Activated CD8-positive, alpha-beta T cell treated with anti-CD3 and anti-CD28 coated beads, Interleukin-2, amount 10 ng/mL, durations not matched to agents 7 days and 5 days (primary cell): Measurements from ENCODE around the gene RASGRF1. TPM values are rescaled to one million over a fixed set of nuclear protein-coding genes. Genes with fewer than 3 reads are reported as not detected.

Experiments used
- ATAC-seq: fragments of 150-1000 bp; cut with Tn5 transposase; one replicate; pipeline ENCODE4 v1.10.0; 2021; ENCODE audit warnings: moderate library complexity
- CTCF ChIA-PET: fragments of 350-600 bp; sonication (Branson Sonifier 250); formaldehyde crosslinking; loops from one replicate; lab custom pipeline; 2021; ENCODE audit warnings: antibody characterized with exemption; lab: Charles Lee
- POLR2A ChIA-PET: fragments of 350-600 bp; sonication (Branson Sonifier 250); formaldehyde crosslinking; loops from one replicate; lab custom pipeline; 2021; ENCODE audit warnings: antibody characterized with exemption; lab: Charles Lee
- DNase-seq: peaks from one replicate; pipeline ENCODE4 v3.0.0-alpha.2; 2020
- H3K27ac Mint-ChIP-seq: one replicate; pipeline ENCODE4 v1.8.0; 2021; ENCODE audit warnings: mild to moderate bottlenecking, mixed read lengths
- H3K27me3 Mint-ChIP-seq: one replicate; pipeline ENCODE4 v1.8.0; 2021; ENCODE audit warnings: low read depth, mixed read lengths
- H3K36me3 Mint-ChIP-seq: one replicate; pipeline ENCODE4 v1.8.0; 2021; ENCODE audit warnings: low read depth, mixed read lengths
- H3K4me1 Mint-ChIP-seq: one replicate; pipeline ENCODE4 v1.8.0; 2021; ENCODE audit warnings: low read depth, mixed read lengths
- H3K4me3 Mint-ChIP-seq: one replicate; pipeline ENCODE4 v1.8.0; 2021; ENCODE audit warnings: mild to moderate bottlenecking, mixed read lengths
- H3K9me3 Mint-ChIP-seq: one replicate; pipeline ENCODE4 v1.8.0; 2022; ENCODE audit warnings: mixed read lengths; ENCODE audit not compliant: insufficient read depth
- total RNA-seq, 2 experiments: library from RNA; stranded (reverse); gene quantifications; one replicate each; pipeline ENCODE4 v1.2.3, GENCODE V29; 2021

Gene RASGRF1
- total RNA-seq, 2 experiments from 2014 or later = not detected

DNA sequence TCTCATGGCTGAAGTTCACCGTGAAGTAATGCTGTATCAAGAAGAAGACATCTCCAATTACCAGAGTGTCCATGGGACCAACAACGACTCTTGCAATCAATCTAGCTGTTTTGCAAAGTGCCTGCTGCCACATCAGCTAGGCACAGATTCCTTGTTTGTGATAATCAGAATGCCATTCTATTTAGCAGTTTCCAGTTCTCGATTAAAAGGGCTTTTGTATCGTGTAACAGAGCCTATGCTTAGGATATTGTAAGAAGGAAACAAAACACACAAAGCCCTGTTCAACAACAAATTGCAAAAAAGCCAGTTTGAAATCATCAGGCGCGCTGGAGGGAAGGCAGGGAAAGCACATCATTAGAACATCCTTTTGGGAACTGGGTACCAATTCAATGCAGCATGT lies 26.1 kb downstream of the RASGRF1 start:
- POLR2A ChIA-PET = no interaction called here
- no peak for ATAC-seq

DNA sequence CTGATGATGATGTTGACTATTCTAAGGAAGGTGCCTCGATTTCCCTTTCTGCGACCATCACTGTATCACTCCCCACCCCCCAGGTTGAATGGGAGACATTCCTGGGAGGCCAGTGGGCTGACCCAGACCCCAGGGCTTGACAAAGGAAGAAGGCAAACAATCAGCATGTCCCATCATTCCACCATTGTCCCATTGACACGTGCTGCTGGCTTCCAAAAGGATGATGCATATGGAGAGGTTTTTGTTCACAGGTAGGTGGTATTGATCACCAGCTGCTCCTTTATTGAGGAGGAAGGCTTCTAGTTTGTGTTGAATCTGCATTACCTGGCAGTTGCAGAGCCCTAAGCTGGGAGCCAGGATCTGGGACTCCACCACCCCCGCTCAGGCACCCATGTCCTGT lies 30.4 kb downstream of the RASGRF1 start:
- DNase-seq (no peak), ATAC-seq (no peak)
- Mint-ChIP-seq H3K9me3 (no peaks in the 10 kb centered on the region), H3K36me3 (no peaks in the 10 kb centered on the region), H3K4me1 (no peaks in the 10 kb centered on the region), H3K27me3 (peaks cover 5% of the 10 kb centered on the region), H3K4me3 (no peak overlapping the region), H3K27ac (no peak overlapping the region)
- POLR2A ChIA-PET = no interaction called here
- CTCF ChIA-PET = no interaction called here

More for the DNA sequence above, 26.1 kb downstream of the RASGRF1 start:
- no peak overlapping the region for H3K4me3 Mint-ChIP-seq
- H3K27ac Mint-ChIP-seq = no peak overlapping the region
- H3K4me1 Mint-ChIP-seq = no peaks in the 10 kb centered on the region
- CTCF ChIA-PET = no interaction called here
- H3K9me3 Mint-ChIP-seq = no peaks in the 10 kb centered on the region
- peaks cover 3% of the 10 kb centered on the region for H3K27me3 Mint-ChIP-seq
- DNase-seq = no peak
- H3K36me3 Mint-ChIP-seq = no peaks in the 10 kb centered on the region

DNA sequence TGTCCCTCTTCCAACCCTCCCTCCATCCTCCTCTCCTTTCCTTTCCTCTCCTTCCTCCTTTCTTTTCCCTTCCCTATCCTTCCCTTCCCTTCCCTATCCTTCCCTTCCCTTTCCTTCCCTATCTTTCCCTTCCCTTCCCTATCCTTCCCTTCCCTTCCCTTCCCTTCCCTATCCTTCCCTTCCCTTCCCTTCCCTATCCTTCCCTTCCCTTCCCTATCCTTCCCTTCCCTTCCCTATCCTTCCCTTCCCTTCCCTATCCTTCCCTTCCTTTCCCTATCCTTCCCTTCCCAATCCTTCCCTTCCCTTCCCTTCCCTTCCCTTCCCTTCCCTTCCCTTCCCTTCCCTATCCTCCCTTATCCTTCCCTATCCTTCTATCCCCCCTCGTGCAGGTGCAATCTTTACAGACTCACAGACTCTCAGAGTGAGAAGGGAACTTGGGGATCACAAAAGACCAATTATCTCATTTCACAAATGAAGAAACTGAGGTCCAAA lies 31.5 kb downstream of the RASGRF1 start:
- no peak overlapping the region for H3K27ac Mint-ChIP-seq

DNA sequence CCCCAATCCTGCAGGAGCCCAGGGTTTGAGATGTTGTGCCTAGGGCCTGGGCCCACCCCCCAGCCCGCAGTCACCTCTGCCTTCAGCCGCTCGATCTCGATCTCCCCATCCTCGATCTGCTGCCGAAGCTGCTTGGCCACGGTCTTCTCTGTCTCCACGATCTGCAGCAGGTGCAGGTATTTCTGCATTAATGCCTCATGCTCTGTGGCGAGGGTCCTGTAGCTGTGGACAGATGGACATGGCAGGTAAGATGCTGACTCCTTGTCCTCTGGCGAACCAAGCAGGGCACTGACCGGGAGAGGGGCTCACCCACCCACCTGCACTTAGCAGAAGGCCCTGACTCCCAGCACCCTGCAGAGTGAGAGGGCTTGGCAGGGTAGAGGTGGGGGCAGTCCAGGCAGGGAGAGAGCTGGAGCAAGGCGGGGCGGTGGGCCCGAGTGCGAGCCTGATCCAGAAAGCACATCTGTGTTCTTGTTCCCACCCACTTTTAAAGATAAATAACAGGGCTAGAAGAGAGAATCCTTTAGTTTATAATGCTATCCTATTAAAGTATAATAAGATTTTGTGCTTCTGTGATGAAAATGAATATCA lies 32.2 kb downstream of the RASGRF1 start:
- Mint-ChIP-seq H3K4me3 (no peak overlapping the region), H3K4me1 (no peaks in the 10 kb centered on the region), H3K36me3 (no peaks in the 10 kb centered on the region), H3K27ac (no peak overlapping the region), H3K9me3 (no peaks in the 10 kb centered on the region), H3K27me3 (peaks cover 8% of the 10 kb centered on the region)
- DNase-seq = no peak
- CTCF ChIA-PET = no interaction called here
- POLR2A ChIA-PET = no interaction called here
- ATAC-seq = no peak

More for the DNA sequence above, 31.5 kb downstream of the RASGRF1 start:
- DNase-seq (no peak), ATAC-seq (no peak)
- Mint-ChIP-seq H3K4me3 (no peak overlapping the region), H3K9me3 (no peaks in the 10 kb centered on the region), H3K27me3 (peaks cover 5% of the 10 kb centered on the region), H3K4me1 (no peaks in the 10 kb centered on the region), H3K36me3 (no peaks in the 10 kb centered on the region)
- POLR2A ChIA-PET = no interaction called here
- CTCF ChIA-PET = no interaction called here

DNA sequence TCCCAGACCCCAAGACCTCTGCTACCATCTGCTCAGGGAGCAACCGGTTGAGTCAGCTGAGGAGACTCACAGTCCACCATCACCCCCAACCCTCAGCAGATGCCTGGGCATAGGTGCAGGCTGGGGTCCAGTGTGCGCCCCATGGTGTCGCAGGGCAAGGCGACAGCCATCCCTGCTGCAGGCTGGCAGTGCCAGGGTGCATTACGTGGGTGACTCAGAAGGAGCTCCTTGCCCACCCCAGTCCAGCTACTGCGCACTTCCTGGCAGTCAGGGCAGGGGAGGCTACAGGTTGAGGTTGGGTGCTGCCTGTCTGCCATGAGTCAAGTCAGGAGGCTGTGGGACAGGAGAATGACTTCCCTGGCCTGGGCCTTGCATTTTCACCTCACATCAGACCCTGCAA lies 33.5 kb downstream of the RASGRF1 start:
- H3K4me3 Mint-ChIP-seq = no peak overlapping the region
- ChIA-PET POLR2A (no interaction called here), CTCF (interaction anchor here (0.9 kb wide), 1 partner anchor 127 kb away, joined by 3 read pairs; no protein-coding TSS in a partner anchor)
- H3K27ac Mint-ChIP-seq = no peak overlapping the region
- ATAC-seq = no peak
- peaks cover 5% of the 10 kb centered on the region for H3K27me3 Mint-ChIP-seq
- no peak for DNase-seq
- H3K36me3 Mint-ChIP-seq = no peaks in the 10 kb centered on the region
- no peaks in the 10 kb centered on the region for H3K9me3 Mint-ChIP-seq
- no peaks in the 10 kb centered on the region for H3K4me1 Mint-ChIP-seq

DNA sequence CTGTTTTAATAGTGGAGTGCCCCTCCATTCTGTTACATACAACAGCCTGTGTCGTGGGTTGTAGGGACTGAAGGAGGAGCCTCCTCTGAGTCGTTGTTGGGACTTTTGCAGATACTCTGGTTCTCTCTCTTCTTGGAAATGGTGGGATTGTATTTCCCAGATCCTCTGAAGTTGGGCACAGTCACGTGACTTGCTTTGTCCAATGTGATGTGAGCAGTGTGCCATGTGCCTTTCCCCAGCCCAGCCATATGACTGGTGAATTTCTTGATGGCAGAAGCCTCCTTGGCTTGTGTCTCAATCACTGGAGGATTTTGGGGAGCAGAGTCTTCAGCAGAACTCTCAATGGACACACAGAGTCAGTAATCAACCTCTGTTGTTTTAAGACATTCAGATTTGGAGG lies 36.2 kb downstream of the RASGRF1 start:
- CTCF ChIA-PET = no interaction called here
- no peak overlapping the region for H3K4me3 Mint-ChIP-seq
- H3K36me3 Mint-ChIP-seq = no peaks in the 10 kb centered on the region

DNA sequence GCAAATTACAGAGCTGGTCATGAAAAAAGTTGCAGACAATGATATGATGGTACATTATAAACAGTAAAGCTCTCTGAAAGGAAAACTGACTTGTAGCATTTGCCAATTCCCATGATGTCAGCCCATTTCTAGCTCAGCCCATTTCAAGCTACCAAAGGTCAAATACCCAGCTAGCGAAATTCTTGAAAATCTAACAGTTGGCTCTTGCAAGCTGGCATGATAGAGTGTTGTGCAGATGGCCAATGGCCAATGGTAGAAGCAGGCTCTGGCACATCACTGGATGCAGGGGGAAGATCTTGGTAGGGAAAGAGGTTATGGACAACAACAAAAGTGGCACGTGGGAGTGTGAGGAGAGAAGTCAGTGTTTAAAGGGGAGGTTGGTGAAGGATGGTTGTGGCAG lies 36.7 kb downstream of the RASGRF1 start:
- POLR2A ChIA-PET = no interaction called here
- ATAC-seq (no peak), DNase-seq (no peak)
- Mint-ChIP-seq H3K27me3 (peaks cover 5% of the 10 kb centered on the region), H3K4me3 (no peak overlapping the region), H3K9me3 (no peaks in the 10 kb centered on the region), H3K27ac (no peak overlapping the region), H3K4me1 (no peaks in the 10 kb centered on the region), H3K36me3 (no peaks in the 10 kb centered on the region)
- CTCF ChIA-PET = no interaction called here

More for the DNA sequence above, 36.2 kb downstream of the RASGRF1 start:
- no peaks in the 10 kb centered on the region for H3K9me3 Mint-ChIP-seq
- ATAC-seq (no peak), DNase-seq (no peak)
- no peaks in the 10 kb centered on the region for H3K4me1 Mint-ChIP-seq
- POLR2A ChIA-PET = no interaction called here
- peaks cover 5% of the 10 kb centered on the region for H3K27me3 Mint-ChIP-seq
- no peak overlapping the region for H3K27ac Mint-ChIP-seq

DNA sequence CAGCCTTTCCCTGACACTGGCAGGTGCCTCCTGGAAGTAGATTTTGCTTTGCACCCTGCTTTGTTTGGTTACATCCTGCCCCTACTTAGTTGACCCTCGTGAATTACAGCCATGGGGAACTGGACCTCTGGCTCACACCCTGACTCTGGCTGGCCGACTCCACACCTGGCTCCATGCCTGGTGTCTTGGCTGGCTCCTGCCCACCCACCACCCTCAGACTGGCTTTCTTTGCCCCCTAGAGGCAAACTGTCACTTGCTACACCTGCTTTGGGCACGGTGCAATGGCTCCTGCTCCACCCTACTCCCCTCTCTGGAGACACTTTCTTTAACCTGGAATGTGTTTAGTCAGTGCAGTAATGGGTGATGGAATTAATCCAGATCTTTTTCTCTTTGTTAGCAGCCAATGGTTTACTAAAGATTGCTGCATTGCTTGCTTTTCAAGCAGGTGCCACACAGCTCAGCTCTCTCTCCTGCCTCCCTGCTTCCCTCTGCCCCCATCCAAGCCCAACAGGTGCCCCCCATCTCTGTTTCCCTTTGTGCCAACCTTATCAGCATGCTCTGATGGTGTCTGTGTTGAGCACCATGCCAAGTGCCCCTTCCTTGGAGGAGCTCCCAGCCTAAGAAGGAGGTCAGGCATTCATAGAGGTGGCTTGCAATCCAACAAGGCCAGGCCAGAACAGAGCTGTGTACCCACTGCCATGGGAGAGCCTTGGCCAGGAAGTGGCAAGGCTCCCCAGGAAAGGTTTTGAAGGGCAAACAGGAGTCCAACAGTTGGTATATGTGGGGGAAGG lies 38.4 kb downstream of the RASGRF1 start:
- Mint-ChIP-seq H3K27me3 (peaks cover 5% of the 10 kb centered on the region), H3K27ac (no peak overlapping the region), H3K36me3 (no peaks in the 10 kb centered on the region), H3K4me1 (no peaks in the 10 kb centered on the region), H3K4me3 (no peak overlapping the region), H3K9me3 (no peaks in the 10 kb centered on the region)
- DNase-seq (no peak), ATAC-seq (no peak)
- ChIA-PET POLR2A (no interaction called here), CTCF (no interaction called here)

DNA sequence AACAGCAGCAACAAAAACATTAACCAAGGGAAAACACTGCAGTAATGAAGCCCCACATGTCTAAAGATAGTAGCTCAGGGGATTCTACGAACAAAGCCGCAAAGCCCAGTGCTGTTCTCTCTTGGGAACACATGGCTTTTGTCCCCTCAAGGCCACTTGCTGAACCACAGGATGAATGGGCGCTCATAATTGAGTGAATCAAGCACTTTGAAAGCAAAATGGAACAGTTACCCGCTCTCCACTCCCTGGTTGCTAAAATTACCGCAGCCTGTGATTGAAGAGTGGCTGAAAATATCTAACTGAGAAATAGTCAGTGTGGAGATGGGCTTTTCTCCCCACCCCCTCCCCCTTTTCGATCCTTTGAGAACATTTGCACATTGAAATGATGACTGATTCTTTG lies 39.6 kb downstream of the RASGRF1 start:
- Mint-ChIP-seq H3K9me3 (no peaks in the 10 kb centered on the region), H3K4me1 (no peaks in the 10 kb centered on the region), H3K4me3 (no peak overlapping the region), H3K27ac (no peak overlapping the region), H3K27me3 (peaks cover 2% of the 10 kb centered on the region), H3K36me3 (no peaks in the 10 kb centered on the region)
- no peak for DNase-seq
- POLR2A ChIA-PET = no interaction called here
- ATAC-seq = no peak
- CTCF ChIA-PET = no interaction called here

DNA sequence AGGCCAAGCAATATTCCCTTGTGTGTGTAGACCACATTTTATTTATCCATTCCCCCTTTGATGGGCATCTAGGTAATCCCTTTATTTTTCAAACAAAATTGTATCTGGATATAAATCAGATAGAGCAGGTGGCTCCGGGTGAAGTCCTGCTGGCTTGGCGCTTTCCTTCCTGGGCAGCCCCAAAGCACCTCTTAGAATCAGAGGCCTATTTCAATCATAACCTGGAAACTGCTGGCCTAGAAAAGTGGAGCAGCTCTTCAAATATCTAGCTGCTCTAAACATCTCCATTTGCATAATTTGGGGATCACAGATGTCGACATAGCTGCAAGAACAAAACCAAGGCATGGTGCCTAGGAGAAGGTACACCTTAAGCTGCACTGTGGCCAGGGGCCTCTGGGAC lies 40.2 kb downstream of the RASGRF1 start:
- Mint-ChIP-seq H3K9me3 (no peaks in the 10 kb centered on the region), H3K27ac (no peak overlapping the region), H3K4me1 (no peaks in the 10 kb centered on the region), H3K4me3 (no peak overlapping the region), H3K36me3 (no peaks in the 10 kb centered on the region), H3K27me3 (peaks cover 6% of the 10 kb centered on the region)
- CTCF ChIA-PET = no interaction called here
- POLR2A ChIA-PET = no interaction called here
- DNase-seq = no peak
- ATAC-seq = no peak

DNA sequence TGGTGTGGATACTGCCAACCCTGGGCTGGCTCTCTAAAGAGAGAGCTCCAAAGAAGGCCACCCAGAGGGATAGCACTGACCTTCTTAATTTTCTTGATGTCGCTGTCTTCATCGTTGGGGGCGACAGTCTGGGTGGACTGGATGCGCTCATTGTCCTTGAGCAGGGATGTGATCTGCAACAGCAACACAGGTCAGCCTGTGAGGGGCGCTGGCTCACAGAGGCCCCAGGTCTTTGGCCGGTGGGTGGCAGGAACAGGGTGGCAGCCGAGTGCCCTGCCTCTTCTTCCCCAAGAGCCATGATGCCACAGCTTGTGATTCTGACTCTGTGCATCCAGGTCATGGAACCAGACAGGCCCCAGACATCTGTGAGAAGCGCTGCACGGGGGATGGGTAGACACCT lies 41.2 kb downstream of the RASGRF1 start:
- Mint-ChIP-seq H3K9me3 (no peaks in the 10 kb centered on the region), H3K4me3 (no peak overlapping the region), H3K4me1 (no peaks in the 10 kb centered on the region), H3K27me3 (peaks cover 6% of the 10 kb centered on the region), H3K27ac (no peak overlapping the region), H3K36me3 (no peaks in the 10 kb centered on the region)
- ATAC-seq (no peak), DNase-seq (no peak)
- ChIA-PET CTCF (no interaction called here), POLR2A (no interaction called here)

DNA sequence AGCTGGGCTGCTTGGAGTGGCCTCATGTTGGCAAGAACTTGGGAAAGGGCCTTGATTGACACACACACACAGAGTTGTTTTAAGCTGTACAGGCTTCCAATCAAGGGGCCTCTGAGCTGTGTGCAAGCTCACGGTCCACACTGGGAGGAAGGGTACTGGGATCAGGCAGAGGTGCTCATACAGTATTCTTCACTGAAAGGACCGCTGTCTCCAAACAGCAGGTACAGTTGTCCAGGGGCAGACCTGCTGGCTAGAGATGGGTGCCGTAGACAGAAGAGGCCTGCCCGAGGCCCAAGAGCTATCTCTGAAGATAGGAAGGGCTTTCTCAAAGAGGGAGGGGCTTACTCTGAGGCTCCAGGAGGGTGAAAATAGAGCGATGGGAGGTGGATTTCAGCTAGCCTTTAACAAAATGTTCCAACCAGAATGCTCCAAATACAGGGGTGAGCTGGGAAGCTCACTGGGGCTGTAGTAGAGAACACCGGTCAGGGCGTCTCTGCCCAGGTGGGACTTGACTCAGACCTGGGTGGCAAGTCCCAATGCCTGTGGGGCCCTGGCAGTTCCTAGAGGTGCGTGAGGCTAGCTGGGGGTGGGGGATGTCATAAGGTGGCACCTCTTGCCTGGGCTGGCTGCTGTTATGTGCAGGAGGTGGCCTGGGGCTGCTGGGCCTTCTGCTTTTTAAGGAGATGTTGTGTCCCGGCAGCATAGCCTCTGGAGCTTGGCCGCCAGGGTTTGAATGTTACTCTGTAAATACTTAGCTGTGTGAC lies 42.7 kb downstream of the RASGRF1 start:
- peaks cover 14% of the 10 kb centered on the region for H3K27me3 Mint-ChIP-seq
- no peaks in the 10 kb centered on the region for H3K4me1 Mint-ChIP-seq
- H3K4me3 Mint-ChIP-seq = no peak overlapping the region
- no peak overlapping the region for H3K27ac Mint-ChIP-seq
- CTCF ChIA-PET = interaction anchor here (2.9 kb wide), 1 partner anchor 19 kb away, joined by 7 read pairs; no protein-coding TSS in a partner anchor
- POLR2A ChIA-PET = no interaction called here
- ATAC-seq (no peak), DNase-seq (no peak)
- H3K36me3 Mint-ChIP-seq = no peaks in the 10 kb centered on the region
- H3K9me3 Mint-ChIP-seq = peaks cover 6% of the 10 kb centered on the region
